Activated CD4-positive, alpha-beta T cell treated with anti-CD3 and anti-CD28 coated beads for 36 hours (primary cell): Measurements from ENCODE around the gene CNTNAP2. TPM values are rescaled to one million over a fixed set of nuclear protein-coding genes. Genes with fewer than 3 reads are reported as not detected.
A peak's percentile ranks its signal among the peaks of the same experiment; 100 is the strongest.
"Not testable (repeated sequence)": the region's sequence is repeated elsewhere in the genome, so short reads cannot be mapped to it uniquely, and the experiment has no call there.

ENCODE experiments used
- ATAC-seq: fragments of 200-7000 bp; cut with Tn5 transposase; one replicate; pipeline ENCODE4 v1.10.0; 2021; ENCODE audit warnings: mild to moderate bottlenecking, moderate library complexity
- CTCF ChIA-PET: fragments of 350-600 bp; sonication (Branson Sonifier 250); formaldehyde crosslinking; loops from one replicate; lab custom pipeline; 2021; ENCODE audit warnings: antibody characterized with exemption; lab: Charles Lee
- POLR2A ChIA-PET: fragments of 350-600 bp; sonication (Branson Sonifier 250); formaldehyde crosslinking; loops from one replicate; lab custom pipeline; 2021; ENCODE audit warnings: antibody characterized with exemption, inconsistent platforms; lab: Charles Lee
- DNase-seq: peaks from one replicate; pipeline ENCODE4 v3.0.0-alpha.2; 2020
- H3K27ac Mint-ChIP-seq: one replicate; pipeline ENCODE4 v1.8.0; 2021; ENCODE audit warnings: mixed read lengths
- H3K27me3 Mint-ChIP-seq: one replicate; pipeline ENCODE4 v1.8.0; 2021; ENCODE audit warnings: mixed read lengths
- H3K36me3 Mint-ChIP-seq: one replicate; pipeline ENCODE4 v1.8.0; 2021; ENCODE audit warnings: low read depth, mixed read lengths
- H3K4me1 Mint-ChIP-seq: one replicate; pipeline ENCODE4 v1.8.0; 2021; ENCODE audit warnings: mixed read lengths
- H3K4me3 Mint-ChIP-seq: one replicate; pipeline ENCODE4 v1.8.0; 2021; ENCODE audit warnings: mild to moderate bottlenecking, moderate library complexity, mixed read lengths
- H3K9me3 Mint-ChIP-seq: one replicate; pipeline ENCODE4 v1.8.0; 2021; ENCODE audit warnings: low read depth, mixed read lengths
- intact Hi-C, 2 experiments: fragments of 100-400 bp; cut with DNase I in 1 of 2; cut with micrococcal nuclease in 1 of 2; formaldehyde crosslinking; loops; one replicate each; pipeline versions ENCODE4 v1.14.2 to v1.15.1; 2022 to 2024; cut with DNase I, micrococcal nuclease
- total RNA-seq, 2 experiments: library from RNA; stranded (reverse); gene quantifications; one replicate each; pipeline ENCODE4 v1.2.3, GENCODE V29; 2021

The CNTNAP2 gene
- total RNA-seq, 2 experiments from 2014 or later = not detected

- H3K27me3 Mint-ChIP-seq = peaks cover 31% of the 10 kb centered on the region
- DNase-seq (no peak), ATAC-seq (no peak)
- POLR2A ChIA-PET = no interaction called here
- CTCF ChIA-PET = no interaction called here
- H3K36me3 Mint-ChIP-seq = no peaks in the 10 kb centered on the region
- no peaks in the 10 kb centered on the region for H3K9me3 Mint-ChIP-seq
- H3K4me1 Mint-ChIP-seq = no peaks in the 10 kb centered on the region
- no peak overlapping the region for H3K27ac Mint-ChIP-seq
- H3K4me3 Mint-ChIP-seq = no peak overlapping the region
- intact Hi-C loops = no loop called here
Measured at GRCh38 chr7:148398844-148399365, 2282.3 kb downstream of the CNTNAP2 start.

GRCh38 chr7:148400101-148400500, 2283.5 kb downstream of the CNTNAP2 start:
- no peak for DNase-seq
- Mint-ChIP-seq H3K27ac (no peak overlapping the region), H3K4me3 (no peak overlapping the region), H3K27me3 (peaks cover 33% of the 10 kb centered on the region), H3K9me3 (no peaks in the 10 kb centered on the region), H3K36me3 (no peaks in the 10 kb centered on the region), H3K4me1 (no peaks in the 10 kb centered on the region)
- CTCF ChIA-PET = no interaction called here
- intact Hi-C loops = no loop called here
- POLR2A ChIA-PET = no interaction called here
- no peak for ATAC-seq

GRCh38 chr7:148402159-148402558, 2285.6 kb downstream of the CNTNAP2 start:
- Mint-ChIP-seq H3K36me3 (no peaks in the 10 kb centered on the region), H3K4me1 (no peaks in the 10 kb centered on the region)
- CTCF ChIA-PET = no interaction called here

GRCh38 chr7:148403466-148403993, 2286.9 kb downstream of the CNTNAP2 start:
- H3K27me3 Mint-ChIP-seq = peaks cover 24% of the 10 kb centered on the region
- H3K4me1 Mint-ChIP-seq = no peaks in the 10 kb centered on the region
- CTCF ChIA-PET = no interaction called here
- H3K4me3 Mint-ChIP-seq = no peak overlapping the region
- intact Hi-C loops = no loop called here
- H3K27ac Mint-ChIP-seq = no peak overlapping the region
- DNase-seq (no peak), ATAC-seq (no peak)
- POLR2A ChIA-PET = no interaction called here
- no peaks in the 10 kb centered on the region for H3K36me3 Mint-ChIP-seq
- no peaks in the 10 kb centered on the region for H3K9me3 Mint-ChIP-seq

More at GRCh38 chr7:148402159-148402558, 2285.6 kb downstream of the CNTNAP2 start:
- no peak for ATAC-seq
- DNase-seq = no peak
- POLR2A ChIA-PET = no interaction called here
- Mint-ChIP-seq H3K27me3 (peaks cover 28% of the 10 kb centered on the region), H3K4me3 (no peak overlapping the region), H3K9me3 (no peaks in the 10 kb centered on the region), H3K27ac (no peak overlapping the region)
- intact Hi-C loops = no loop called here

GRCh38 chr7:148408307-148408706, 2291.7 kb downstream of the CNTNAP2 start:
- DNase-seq (no peak), ATAC-seq (no peak)
- POLR2A ChIA-PET = no interaction called here
- CTCF ChIA-PET = interaction anchor here (0.7 kb wide), 1 partner anchor 23 kb away, joined by 4 read pairs; no protein-coding TSS in a partner anchor
- intact Hi-C loops = no loop called here
- Mint-ChIP-seq H3K9me3 (no peaks in the 10 kb centered on the region), H3K4me1 (no peaks in the 10 kb centered on the region), H3K36me3 (no peaks in the 10 kb centered on the region), H3K27me3 (peaks cover 17% of the 10 kb centered on the region), H3K27ac (no peak overlapping the region), H3K4me3 (no peak overlapping the region)

GRCh38 chr7:148410905-148411304, 2294.3 kb downstream of the CNTNAP2 start:
- ChIA-PET POLR2A (no interaction called here), CTCF (no interaction called here)
- Mint-ChIP-seq H3K27me3 (peaks cover 14% of the 10 kb centered on the region), H3K36me3 (no peaks in the 10 kb centered on the region), H3K9me3 (no peaks in the 10 kb centered on the region), H3K27ac (no peak overlapping the region), H3K4me1 (no peaks in the 10 kb centered on the region), H3K4me3 (no peak overlapping the region)
- no peak for DNase-seq
- ATAC-seq = no peak
- intact Hi-C loops = no loop called here

GRCh38 chr7:148412691-148413090, 2296.1 kb downstream of the CNTNAP2 start:
- ChIA-PET POLR2A (no interaction called here), CTCF (no interaction called here)
- Mint-ChIP-seq H3K9me3 (no peaks in the 10 kb centered on the region), H3K27me3 (peaks cover 8% of the 10 kb centered on the region), H3K36me3 (no peaks in the 10 kb centered on the region), H3K27ac (no peak overlapping the region), H3K4me3 (no peak overlapping the region), H3K4me1 (no peaks in the 10 kb centered on the region)
- ATAC-seq (no peak), DNase-seq (no peak)
- intact Hi-C loops = no loop called here

GRCh38 chr7:148419856-148420832, 2303.5 kb downstream of the CNTNAP2 start:
- CTCF ChIA-PET = interaction anchor here (0.7 kb wide), 1 partner anchor 325 kb away, joined by 3 read pairs; no protein-coding TSS in a partner anchor
- no peak overlapping the region for H3K4me3 Mint-ChIP-seq
- no peaks in the 10 kb centered on the region for H3K4me1 Mint-ChIP-seq

GRCh38 chr7:148422030-148422429, 2305.4 kb downstream of the CNTNAP2 start:
- H3K9me3 Mint-ChIP-seq = no peaks in the 10 kb centered on the region
- H3K4me3 Mint-ChIP-seq = no peak overlapping the region
- peaks cover 26% of the 10 kb centered on the region for H3K27me3 Mint-ChIP-seq
- no peaks in the 10 kb centered on the region for H3K4me1 Mint-ChIP-seq
- ChIA-PET CTCF (no interaction called here), POLR2A (no interaction called here)
- H3K36me3 Mint-ChIP-seq = no peaks in the 10 kb centered on the region
- intact Hi-C loops = no loop called here
- DNase-seq (no peak), ATAC-seq (no peak)
- no peak overlapping the region for H3K27ac Mint-ChIP-seq

More at GRCh38 chr7:148419856-148420832, 2303.5 kb downstream of the CNTNAP2 start:
- no peak overlapping the region for H3K27ac Mint-ChIP-seq
- peaks cover 22% of the 10 kb centered on the region for H3K27me3 Mint-ChIP-seq
- no peak for DNase-seq
- POLR2A ChIA-PET = no interaction called here
- peak; percentile 30 for ATAC-seq
- no peaks in the 10 kb centered on the region for H3K9me3 Mint-ChIP-seq
- H3K36me3 Mint-ChIP-seq = no peaks in the 10 kb centered on the region
- intact Hi-C loops = no loop called here

- ATAC-seq, DNase-seq, intact Hi-C loops, H3K4me3 Mint-ChIP-seq, H3K36me3 Mint-ChIP-seq, H3K27ac Mint-ChIP-seq, CTCF ChIA-PET, H3K4me1 Mint-ChIP-seq, H3K9me3 Mint-ChIP-seq, POLR2A ChIA-PET: not testable (repeated sequence)
- peaks cover 16% of the 10 kb centered on the region for H3K27me3 Mint-ChIP-seq
Measured at GRCh38 chr7:148426393-148426792, 2309.8 kb downstream of the CNTNAP2 start.

GRCh38 chr7:148430690-148431089, 2314.1 kb downstream of the CNTNAP2 start:
- H3K4me3 Mint-ChIP-seq, H3K27ac Mint-ChIP-seq, intact Hi-C loops, DNase-seq, CTCF ChIA-PET, H3K9me3 Mint-ChIP-seq, H3K36me3 Mint-ChIP-seq, H3K4me1 Mint-ChIP-seq, H3K27me3 Mint-ChIP-seq, ATAC-seq, POLR2A ChIA-PET: not testable (repeated sequence)
